ENCODE measurements around the gene RCL1. TPM values are rescaled to one million over a fixed set of nuclear protein-coding genes. Genes with fewer than 3 reads are reported as not detected.

RCL1 gene
- polyA plus RNA-seq, 3 donors: 2.2 to 3.0 (median 3.0) TPM

DNA sequence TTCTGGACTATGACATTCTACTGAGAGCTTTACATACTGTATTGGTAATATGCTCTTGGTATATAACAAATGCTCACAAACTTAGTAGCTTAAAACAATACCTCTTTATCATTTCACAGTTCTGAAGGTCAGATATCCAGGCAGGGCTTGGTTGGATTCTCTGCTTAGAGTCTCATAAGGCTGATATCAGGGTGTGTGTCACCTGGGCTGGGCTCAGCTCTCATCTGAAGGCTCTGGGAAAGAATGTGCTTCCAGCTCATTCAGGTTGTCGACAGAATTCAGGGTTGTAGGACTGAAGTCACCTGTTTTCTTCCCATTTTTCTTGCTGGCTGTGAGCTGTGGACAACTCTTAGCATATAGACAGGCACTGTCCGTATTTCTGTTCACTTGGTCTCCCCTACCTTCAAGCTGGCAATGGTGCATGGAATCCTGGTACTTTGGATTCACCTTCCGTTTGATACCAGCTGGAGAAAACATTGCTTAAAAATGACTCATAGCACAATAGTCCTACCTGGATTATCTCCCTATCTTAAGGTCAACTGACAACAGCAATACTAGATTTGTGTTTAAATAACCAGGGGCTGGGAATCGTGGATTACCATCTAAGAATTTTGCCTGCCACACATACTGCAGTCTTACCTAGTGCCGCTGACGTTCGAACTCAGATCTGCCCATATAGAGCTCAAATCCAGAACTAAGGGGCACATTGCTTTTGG is 69.2 kb downstream of the RCL1 start:
- Histone ChIP-seq H3K27me3 (ENCODE audit: control insufficient read depth in 2 of 2, insufficient read depth in 2 of 2, low read length in 2 of 2) (no peaks in the 10 kb centered on the region), H3K27ac (ENCODE audit: low read depth in 1 of 2, low read length in 2 of 2) (no peak overlapping the region), H3K4me3 (replicated peaks in 1 of 3; ENCODE audit: low read depth in 2 of 3, low read length in 3 of 3) (no peak overlapping the region), H3K4me2 (replicated peaks; ENCODE audit: extremely low read depth, low read length, poor library complexity, severe bottlenecking) (no peak overlapping the region), H4K20me1 (ENCODE audit: insufficient read depth, low read length) (no peaks in the 10 kb centered on the region), H2AFZ (ENCODE audit: insufficient read depth, low read depth, low read length, poor library complexity, severe bottlenecking) (no peak overlapping the region), H3K36me3 (replicated peaks in 1 of 2; ENCODE audit: control insufficient read depth in 1 of 2, insufficient read depth in 2 of 2, low read length in 2 of 2) (peaks cover 0 to 16% of the 10 kb centered on the region in 2 donors), H3K4me1 (ENCODE audit: control insufficient read depth in 1 of 2, insufficient read depth in 2 of 2, low read length in 2 of 2) (no peaks in the 10 kb centered on the region), H3K9ac (ENCODE audit: insufficient read depth, low read length, poor library complexity, severe bottlenecking) (no peak overlapping the region), H3K79me2 (ENCODE audit: insufficient read depth, low read length) (no peaks in the 10 kb centered on the region), H3K9me3 (replicated peaks in 1 of 2; ENCODE audit: control insufficient read depth in 1 of 2, insufficient read depth in 1 of 2, low read length in 2 of 2) (no peaks in the 10 kb centered on the region)
- TF ChIP-seq, protein P1, sequence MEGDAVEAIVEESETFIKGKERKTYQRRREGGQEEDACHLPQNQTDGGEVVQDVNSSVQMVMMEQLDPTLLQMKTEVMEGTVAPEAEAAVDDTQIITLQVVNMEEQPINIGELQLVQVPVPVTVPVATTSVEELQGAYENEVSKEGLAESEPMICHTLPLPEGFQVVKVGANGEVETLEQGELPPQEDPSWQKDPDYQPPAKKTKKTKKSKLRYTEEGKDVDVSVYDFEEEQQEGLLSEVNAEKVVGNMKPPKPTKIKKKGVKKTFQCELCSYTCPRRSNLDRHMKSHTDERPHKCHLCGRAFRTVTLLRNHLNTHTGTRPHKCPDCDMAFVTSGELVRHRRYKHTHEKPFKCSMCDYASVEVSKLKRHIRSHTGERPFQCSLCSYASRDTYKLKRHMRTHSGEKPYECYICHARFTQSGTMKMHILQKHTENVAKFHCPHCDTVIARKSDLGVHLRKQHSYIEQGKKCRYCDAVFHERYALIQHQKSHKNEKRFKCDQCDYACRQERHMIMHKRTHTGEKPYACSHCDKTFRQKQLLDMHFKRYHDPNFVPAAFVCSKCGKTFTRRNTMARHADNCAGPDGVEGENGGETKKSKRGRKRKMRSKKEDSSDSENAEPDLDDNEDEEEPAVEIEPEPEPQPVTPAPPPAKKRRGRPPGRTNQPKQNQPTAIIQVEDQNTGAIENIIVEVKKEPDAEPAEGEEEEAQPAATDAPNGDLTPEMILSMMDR (IDR thresholded peaks at IDR 0.05): no peak
- peaks cover 15 to 19% of the 10 kb centered on the region in 2 donors for H3K36me3 Mint-ChIP-seq
- H3K27me3 Mint-ChIP-seq (ENCODE audit: low read depth in 3 of 3): no peaks in the 10 kb centered on the region
- WGBS (ENCODE audit: insufficient coverage): 100% methylated on average over 5 of the region's 7 CpGs
- DNase-seq: no peak
- H3K9me3 Mint-ChIP-seq: no peaks in the 10 kb centered on the region
- intact Hi-C loops (cut with micrococcal nuclease): no loop called here
- H3K4me1 Mint-ChIP-seq: peaks cover 3% of the 10 kb centered on the region
- H3K27ac Mint-ChIP-seq: peak overlapping the region in 1 of 7 donors; percentile 25
- H3K4me3 Mint-ChIP-seq: no peak overlapping the region

DNA sequence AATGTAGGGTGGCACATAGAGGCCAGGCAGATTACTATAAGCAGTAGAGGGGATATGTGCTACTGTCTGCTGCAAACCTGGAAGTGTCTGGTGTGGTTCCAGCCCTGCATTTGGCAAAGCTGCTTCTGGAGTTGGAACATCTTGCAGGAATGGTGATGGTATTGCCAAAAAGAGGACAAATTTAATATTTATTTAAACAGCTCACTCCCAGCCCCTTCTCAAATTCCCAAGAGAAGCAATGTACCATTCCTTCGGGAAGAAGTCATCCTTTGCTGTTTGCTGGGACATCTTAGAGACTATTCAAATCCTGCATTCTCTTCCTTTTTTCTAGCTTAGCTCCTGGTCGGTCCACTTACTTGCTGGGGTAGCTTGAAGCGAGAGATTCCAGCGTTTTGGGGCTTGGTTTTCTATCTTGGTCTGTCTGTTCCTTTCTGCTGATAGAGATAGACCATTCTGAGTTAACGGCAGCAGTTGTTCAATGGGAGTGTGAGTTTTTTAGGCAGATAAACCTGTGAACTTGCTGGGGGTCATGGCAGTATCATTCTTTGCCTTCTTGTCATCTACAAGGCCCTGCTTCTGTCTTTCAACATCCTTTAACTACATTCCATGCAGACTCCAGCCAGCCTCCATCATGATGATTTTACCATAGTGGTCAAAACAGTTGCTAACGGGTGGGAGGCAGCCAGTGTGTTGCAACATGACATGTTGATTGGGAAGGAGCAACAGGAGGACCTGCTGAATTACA is 69.9 kb downstream of the RCL1 start:
- Histone ChIP-seq H3K27ac (ENCODE audit: low read depth in 1 of 2, low read length in 2 of 2) (no peak overlapping the region), H3K36me3 (replicated peaks in 1 of 2; ENCODE audit: control insufficient read depth in 1 of 2, insufficient read depth in 2 of 2, low read length in 2 of 2) (peaks cover 0 to 16% of the 10 kb centered on the region in 2 donors), H4K20me1 (ENCODE audit: insufficient read depth, low read length) (no peaks in the 10 kb centered on the region), H3K4me2 (replicated peaks; ENCODE audit: extremely low read depth, low read length, poor library complexity, severe bottlenecking) (no peak overlapping the region), H3K79me2 (ENCODE audit: insufficient read depth, low read length) (no peaks in the 10 kb centered on the region), H3K4me1 (ENCODE audit: control insufficient read depth in 1 of 2, insufficient read depth in 2 of 2, low read length in 2 of 2) (no peaks in the 10 kb centered on the region), H3K9ac (ENCODE audit: insufficient read depth, low read length, poor library complexity, severe bottlenecking) (no peak overlapping the region), H3K9me3 (replicated peaks in 1 of 2; ENCODE audit: control insufficient read depth in 1 of 2, insufficient read depth in 1 of 2, low read length in 2 of 2) (no peaks in the 10 kb centered on the region), H3K4me3 (replicated peaks in 1 of 3; ENCODE audit: low read depth in 2 of 3, low read length in 3 of 3) (no peak overlapping the region), H2AFZ (ENCODE audit: insufficient read depth, low read depth, low read length, poor library complexity, severe bottlenecking) (no peak overlapping the region), H3K27me3 (ENCODE audit: control insufficient read depth in 2 of 2, insufficient read depth in 2 of 2, low read length in 2 of 2) (no peaks in the 10 kb centered on the region)
- intact Hi-C loops (cut with micrococcal nuclease): no loop called here
- peaks cover 11 to 19% of the 10 kb centered on the region in 2 donors for H3K36me3 Mint-ChIP-seq
- no peak overlapping the region for H3K4me3 Mint-ChIP-seq
- TF ChIP-seq, protein P1 (IDR thresholded peaks at IDR 0.05): no peak
- 75% methylated on average over 4 of the region's 6 CpGs for WGBS (ENCODE audit: insufficient coverage)
- peaks cover 1% of the 10 kb centered on the region for H3K4me1 Mint-ChIP-seq
- H3K27ac Mint-ChIP-seq: peak overlapping the region in 1 of 7 donors; percentile 14
- DNase-seq: no peak
- no peaks in the 10 kb centered on the region for H3K27me3 Mint-ChIP-seq (ENCODE audit: low read depth in 3 of 3)
- no peaks in the 10 kb centered on the region for H3K9me3 Mint-ChIP-seq
